Measurements from ENCODE around the gene EPHB2. TPM values are rescaled to one million over a fixed set of nuclear protein-coding genes. Genes with fewer than 3 reads are reported as not detected.

Gene EPHB2
- total and polyA plus RNA-seq, 2 of the 13 experiments (the other 11 are each of a cell fraction or from before 2014, with no cell fraction given): 0.03 to 0.11 TPM

- no peak for FAIRE-seq
- in situ Hi-C loops (cut with HindIII; ENCODE audit: extremely low pct_ligation_motif_present, low pct_unique_long_range_greater_than_20kb): no loop called here
- H3K36me3 ChIP-seq (replicated peaks in 1 of 2; ENCODE audit: control insufficient read depth in 1 of 2, insufficient read depth in 2 of 2, low read length in 2 of 2): no peaks in the 10 kb centered on the region
- ChIA-PET CTCF (ENCODE audit: low intra/inter-chr PET ratio, low total read pairs) (no interaction called here), POLR2A (no interaction called here)
- no peak overlapping the region for H3K27ac ChIP-seq (ENCODE audit: extremely low read length, insufficient read depth, low read length)
- H3K79me2 ChIP-seq (ENCODE audit: insufficient read depth, low read length): no peaks in the 10 kb centered on the region
- ATAC-seq: no peak
- BruUV-seq (replicated peaks): no TSS peak
- H3K4me1 ChIP-seq (ENCODE audit: insufficient read depth, low read length): 0 out of 2 replicates have a peak, but pooled peaks cover 4% of the 10 kb centered on the region
- no peak for DNase-seq (ENCODE audit: low spot score)
- H3K4me2 ChIP-seq (ENCODE audit: low read depth, low read length): no peak overlapping the region
- peaks cover 0 to 2% of the 10 kb centered on the region in 2 experiments; a peak in 1 of 5 replicates for H3K27me3 ChIP-seq (ENCODE audit: control insufficient read depth in 1 of 2, insufficient read depth in 2 of 2, low read length in 2 of 2)
- no peaks in the 10 kb centered on the region for H4K20me1 ChIP-seq (ENCODE audit: insufficient read depth, low read length)
- H3K4me3 ChIP-seq (replicated peaks in 1 of 3; ENCODE audit: insufficient read depth in 1 of 3, low read depth in 2 of 3, low read length in 3 of 3): no peak overlapping the region
- no peak overlapping the region for H2AFZ ChIP-seq (ENCODE audit: low read length)
- intact Hi-C loops (cut with micrococcal nuclease; ENCODE audit: unreplicated experiment): no loop called here
- H3K9me3 ChIP-seq (ENCODE audit: low read length): no peaks in the 10 kb centered on the region
- H3K9ac ChIP-seq (ENCODE audit: insufficient read depth, low read depth, low read length): no peak overlapping the region
- TF ChIP-seq ZNF75D (CRISPR knock-in tag; IDR thresholded peaks at IDR 0.05; ENCODE audit: borderline replicate concordance) (no peak), HDAC2 (CRISPR knock-in tag; IDR thresholded peaks at IDR 0.05) (no peak), CEBPG (CRISPR knock-in tag; IDR thresholded peaks at IDR 0.05) (no peak), HNRNPL (IDR thresholded peaks at IDR 0.05; ENCODE audit: low read depth, low read length) (0 out of 2 replicates have a peak, but pooled peaks have one; percentile 63), ZBTB26 (CRISPR knock-in tag; IDR thresholded peaks at IDR 0.05; ENCODE audit: borderline replicate concordance) (no peak), ZBTB20 (CRISPR knock-in tag; IDR thresholded peaks at IDR 0.05; ENCODE audit: borderline replicate concordance, low read depth) (no peak), RARG (CRISPR knock-in tag; IDR thresholded peaks at IDR 0.05; ENCODE audit: low read depth) (no peak), CREBL2 (CRISPR knock-in tag; IDR thresholded peaks at IDR 0.05; ENCODE audit: borderline replicate concordance) (no peak)
- 5% methylated on average over 6 of the region's 12 CpGs for WGBS (ENCODE audit: low lambda C conversion rate)
Observed at GRCh38 chr1:22747021-22747734, 36.5 kb downstream of the EPHB2 start.

Measured in HepG2 (cell line).